ENCODE measurements around the gene HECA. TPM values are rescaled to one million over a fixed set of nuclear protein-coding genes. Genes with fewer than 3 reads are reported as not detected.
A peak's percentile ranks its signal among the peaks of the same experiment; 100 is the strongest.
"Not testable (repeated sequence)": the region's sequence is repeated elsewhere in the genome, so short reads cannot be mapped to it uniquely, and the experiment has no call there.

Gene HECA
- total RNA-seq, 2 donors from 2014 or later: 23.3 to 40.4 TPM

GRCh38 chr6:139133262-139134063, 1.4 kb upstream of the HECA start:
- intact Hi-C loops (cut with DNase I): loop anchor here in 1 of 2 donors (10.0 kb wide), 1 partner anchor 319 kb away; no protein-coding TSS in a partner anchor
- DNase-seq (ENCODE audit: low spot score): no peak

- intact Hi-C loops (cut with DNase I): loop anchor here in 1 of 2 donors (10.0 kb wide), 1 partner anchor 319 kb away; no protein-coding TSS in a partner anchor
- DNase-seq (ENCODE audit: low spot score): no peak
Observed at GRCh38 chr6:139134064-139134395, 850 bp upstream of the HECA start.

- intact Hi-C loops (cut with DNase I): loop anchor here in 1 of 2 donors (10.0 kb wide), 1 partner anchor 321 kb away; no protein-coding TSS in a partner anchor
Observed at GRCh38 chr6:139135578-139136545, 982 bp downstream of the HECA start.

GRCh38 chr6:139137706-139138105, 2.8 kb downstream of the HECA start:
- intact Hi-C loops (cut with DNase I): loop anchor here in 1 of 2 donors (10.0 kb wide), 1 partner anchor 323 kb away; no protein-coding TSS in a partner anchor
- no peak for DNase-seq (ENCODE audit: low spot score)

More at GRCh38 chr6:139135578-139136545, 982 bp downstream of the HECA start:
- peak; percentile 90 for DNase-seq (ENCODE audit: low spot score)

- intact Hi-C loops (cut with DNase I): not testable (repeated sequence)
Observed at GRCh38 chr6:139140854-139141253, 6.0 kb downstream of the HECA start.

GRCh38 chr6:139142262-139142661, 7.4 kb downstream of the HECA start:
- intact Hi-C loops (cut with DNase I): no loop called here
- DNase-seq (ENCODE audit: low spot score): no peak

More at GRCh38 chr6:139140854-139141253, 6.0 kb downstream of the HECA start:
- not testable (repeated sequence) for DNase-seq (ENCODE audit: low spot score)

- no peak for DNase-seq (ENCODE audit: low spot score)
- intact Hi-C loops (cut with DNase I): no loop called here
Observed at GRCh38 chr6:139143111-139143510, 8.2 kb downstream of the HECA start.

GRCh38 chr6:139144490-139145085, 9.7 kb downstream of the HECA start:
- intact Hi-C loops (cut with DNase I): no loop called here
- no peak for DNase-seq (ENCODE audit: low spot score)

- no peak for DNase-seq (ENCODE audit: low spot score)
- intact Hi-C loops (cut with DNase I): no loop called here
Observed at GRCh38 chr6:139145661-139146060, 10.8 kb downstream of the HECA start.

GRCh38 chr6:139146317-139146726, 11.4 kb downstream of the HECA start:
- intact Hi-C loops (cut with DNase I): no loop called here
- DNase-seq (ENCODE audit: low spot score): no peak

- intact Hi-C loops (cut with DNase I): no loop called here
- no peak for DNase-seq (ENCODE audit: low spot score)
Observed at GRCh38 chr6:139147628-139148027, 12.7 kb downstream of the HECA start.

GRCh38 chr6:139148557-139149235, 13.8 kb downstream of the HECA start:
- intact Hi-C loops (cut with DNase I): no loop called here
- DNase-seq (ENCODE audit: low spot score): no peak

GRCh38 chr6:139149383-139149782, 14.5 kb downstream of the HECA start:
- intact Hi-C loops (cut with DNase I): no loop called here
- no peak for DNase-seq (ENCODE audit: low spot score)

- intact Hi-C loops (cut with DNase I): no loop called here
- DNase-seq (ENCODE audit: low spot score): no peak
Observed at GRCh38 chr6:139150920-139151319, 16.0 kb downstream of the HECA start.

GRCh38 chr6:139151425-139152087, 16.7 kb downstream of the HECA start:
- no peak for DNase-seq (ENCODE audit: low spot score)
- intact Hi-C loops (cut with DNase I): no loop called here

GRCh38 chr6:139152088-139152891, 17.4 kb downstream of the HECA start:
- no peak for DNase-seq (ENCODE audit: low spot score)
- intact Hi-C loops (cut with DNase I): no loop called here

- intact Hi-C loops (cut with DNase I): no loop called here
- DNase-seq (ENCODE audit: low spot score): no peak
Observed at GRCh38 chr6:139152892-139153271, 18.0 kb downstream of the HECA start.

- no peak for DNase-seq (ENCODE audit: low spot score)
- intact Hi-C loops (cut with DNase I): no loop called here
Observed at GRCh38 chr6:139153855-139154254, 19.0 kb downstream of the HECA start.
